ENCODE results near the gene UCK2.

The UCK2 gene

GRCh38 chr1:165898837-165899236 lies 71.4 kb downstream of the UCK2 start:
- DNase-seq (ENCODE audit: low read depth in 4 of 4, low spot score in 1 of 4): no peak

GRCh38 chr1:165899461-165899941 lies 72.1 kb downstream of the UCK2 start:
- DNase-seq (ENCODE audit: low read depth in 4 of 4, low spot score in 1 of 4): no peak

- DNase-seq (ENCODE audit: low read depth in 4 of 4, low spot score in 1 of 4): no peak
Observed at GRCh38 chr1:165900576-165901380, 73.4 kb downstream of the UCK2 start.

- DNase-seq (ENCODE audit: low read depth in 4 of 4, low spot score in 1 of 4): no peak
Observed at GRCh38 chr1:165902565-165902964, 75.2 kb downstream of the UCK2 start.

GRCh38 chr1:165903672-165904071 lies 76.3 kb downstream of the UCK2 start:
- DNase-seq (ENCODE audit: low read depth in 4 of 4, low spot score in 1 of 4): no peak

GRCh38 chr1:165904948-165905347 lies 77.5 kb downstream of the UCK2 start:
- no peak for DNase-seq (ENCODE audit: low read depth in 4 of 4, low spot score in 1 of 4)

- DNase-seq (ENCODE audit: low read depth in 4 of 4, low spot score in 1 of 4): no peak
Observed at GRCh38 chr1:165905853-165906252, 78.4 kb downstream of the UCK2 start.

GRCh38 chr1:165907256-165907857 lies 79.9 kb downstream of the UCK2 start:
- DNase-seq (ENCODE audit: low read depth in 4 of 4, low spot score in 1 of 4): no peak

- no peak for DNase-seq (ENCODE audit: low read depth in 4 of 4, low spot score in 1 of 4)
Observed at GRCh38 chr1:165910764-165911421, 83.5 kb downstream of the UCK2 start.

- DNase-seq (ENCODE audit: low read depth in 4 of 4, low spot score in 1 of 4): no peak
Observed at GRCh38 chr1:165911609-165912281, 84.3 kb downstream of the UCK2 start.

GRCh38 chr1:165912638-165913037 lies 85.2 kb downstream of the UCK2 start:
- DNase-seq (ENCODE audit: low read depth in 4 of 4, low spot score in 1 of 4): no peak

- peak; percentile 25 to 41 (median 28) for DNase-seq (ENCODE audit: low read depth in 4 of 4, low spot score in 1 of 4)
Observed at GRCh38 chr1:165914136-165914798, 86.9 kb downstream of the UCK2 start.

- DNase-seq (ENCODE audit: low read depth in 4 of 4, low spot score in 1 of 4): no peak
Observed at GRCh38 chr1:165915480-165915879, 88.1 kb downstream of the UCK2 start.

GRCh38 chr1:165915932-165916348 lies 88.5 kb downstream of the UCK2 start:
- DNase-seq (ENCODE audit: low read depth in 4 of 4, low spot score in 1 of 4): no peak

GRCh38 chr1:165917166-165917565 lies 89.8 kb downstream of the UCK2 start:
- no peak for DNase-seq (ENCODE audit: low read depth in 4 of 4, low spot score in 1 of 4)

GRCh38 chr1:165924117-165924516 lies 96.7 kb downstream of the UCK2 start:
- DNase-seq (ENCODE audit: low read depth in 4 of 4, low spot score in 1 of 4): no peak

GRCh38 chr1:165925498-165926079 lies 98.2 kb downstream of the UCK2 start:
- no peak for DNase-seq (ENCODE audit: low read depth in 4 of 4, low spot score in 1 of 4)

- DNase-seq (ENCODE audit: low read depth in 4 of 4, low spot score in 1 of 4): no peak
Observed at GRCh38 chr1:165927169-165927568, 99.8 kb downstream of the UCK2 start.

- peak in 3 of 4 experiments; percentile 19 to 39 (median 21) for DNase-seq (ENCODE audit: low read depth in 4 of 4, low spot score in 1 of 4)
Observed at GRCh38 chr1:165928075-165928731, 100.8 kb downstream of the UCK2 start.

GRCh38 chr1:165930961-165931360 lies 103.5 kb downstream of the UCK2 start:
- DNase-seq (ENCODE audit: low read depth in 4 of 4, low spot score in 1 of 4): no peak

Data from stimulated activated CD4-positive, alpha-beta T cell treated with anti-CD3 and anti-CD28 coated beads, Interleukin-1b, Interleukin-23, amount 100 ng/mL, for 24 hours (primary cell).